A673 (cell line): ENCODE data around the gene ERBB3.

Experiments
- CTCF ChIP-seq: fragments of 300-800, 200-600 bp; sonication (generic); conservative IDR thresholded peaks from 2 replicates; pipeline ENCODE4 v1.5.1; 2017; ENCODE audit warnings: low read depth, mild to moderate bottlenecking, antibody characterized with exemption, low read length, moderate library complexity, mixed read lengths
- EZH2 ChIP-seq: fragments of 200-600 bp; sonication (generic); IDR thresholded peaks from 2 replicates; pipeline ENCODE4 v1.6.1; 2017; ENCODE audit warnings: borderline replicate concordance, low read depth, mild to moderate bottlenecking, mixed read lengths, antibody characterized with exemption, low read length; ENCODE audit not compliant: poor library complexity, severe bottlenecking

- no peak; the same call in 1 of the 2 replicates for TF ChIP-seq CTCF
- no peak for TF ChIP-seq EZH2
These were observed 71.7 kb downstream of the ERBB3 start for GRCh38 chr12:56151672-56152131.
